ENCODE measurements around the gene NSMCE4A.
"Not testable (repeated sequence)": the region's sequence is repeated elsewhere in the genome, so short reads cannot be mapped to it uniquely, and the experiment has no call there.

The NSMCE4A gene

GRCh38 chr10:121930268-121931085, 44.5 kb downstream of the NSMCE4A start:
- DNase-seq = not testable (repeated sequence)

- DNase-seq = not testable (repeated sequence)
These were observed 45.3 kb downstream of the NSMCE4A start for GRCh38 chr10:121929585-121930267.

- no peak for DNase-seq
These were observed 46.5 kb downstream of the NSMCE4A start for GRCh38 chr10:121928528-121928884.

- peak; percentile 79 to 83 for DNase-seq
These were observed 47.0 kb downstream of the NSMCE4A start, which contains the start of gene ATE1 for GRCh38 chr10:121927841-121928527. TSS of gene ATE1 (minus strand) at chr10:121928031. CDS start at chr10:121927949, 82 bp downstream.

GRCh38 chr10:121927318-121927840, 47.6 kb downstream of the NSMCE4A start:
- DNase-seq = peak; percentile 40 to 60

- no peak for DNase-seq
These were observed 48.2 kb downstream of the NSMCE4A start for GRCh38 chr10:121926671-121927317.

- DNase-seq = no peak
These were observed 48.9 kb downstream of the NSMCE4A start for GRCh38 chr10:121926157-121926556.

- no peak for DNase-seq
These were observed 53.6 kb downstream of the NSMCE4A start for GRCh38 chr10:121921238-121921931.

GRCh38 chr10:121919666-121920065, 55.4 kb downstream of the NSMCE4A start:
- DNase-seq = no peak

GRCh38 chr10:121918800-121919199, 56.2 kb downstream of the NSMCE4A start:
- DNase-seq = not testable (repeated sequence)

- DNase-seq = no peak
These were observed 60.4 kb downstream of the NSMCE4A start for GRCh38 chr10:121914661-121915060.

- no peak for DNase-seq
These were observed 63.7 kb downstream of the NSMCE4A start for GRCh38 chr10:121911421-121911697.

GRCh38 chr10:121910673-121911420, 64.2 kb downstream of the NSMCE4A start:
- no peak for DNase-seq
